Measurements from ENCODE around the gene UBR3.
"Not testable (repeated sequence)": the region's sequence is repeated elsewhere in the genome, so short reads cannot be mapped to it uniquely, and the experiment has no call there.

Gene UBR3

GRCh38 chr2:169838743-169839489 lies 11.7 kb downstream of the UBR3 start:
- H3K4me3 ChIP-seq (ENCODE audit: low read length), result no peak overlapping the region
- no peak overlapping the region for H3K27ac ChIP-seq (ENCODE audit: low read length)
- no peaks in the 10 kb centered on the region for H3K36me3 ChIP-seq (replicated peaks; ENCODE audit: low read depth, low read length)
- TF ChIP-seq CTCF (IDR thresholded peaks at IDR 0.05; ENCODE audit: low read depth, low read length) (no peak), EZH2phosphoT487 (IDR thresholded peaks at IDR 0.05; ENCODE audit: low read depth) (no peak)
- no peaks in the 10 kb centered on the region for H4K20me1 ChIP-seq (ENCODE audit: insufficient read depth, low read length)
- no peaks in the 10 kb centered on the region for H3K27me3 ChIP-seq (ENCODE audit: low read depth, low read length)
- H3K4me1 ChIP-seq (ENCODE audit: low read length), result no peaks in the 10 kb centered on the region
- no peak overlapping the region for H3K4me2 ChIP-seq (ENCODE audit: low read length)
- H2AFZ ChIP-seq (ENCODE audit: low read depth, low read length), result no peak overlapping the region
- H3K79me2 ChIP-seq (ENCODE audit: low read length), result peaks cover 27% of the 10 kb centered on the region
- no peak overlapping the region for H3K9ac ChIP-seq (ENCODE audit: low read length)
- no peaks in the 10 kb centered on the region for H3K9me3 ChIP-seq (ENCODE audit: insufficient read depth, low read length)

- TF ChIP-seq EZH2phosphoT487 (IDR thresholded peaks at IDR 0.05; ENCODE audit: low read depth), result no peak
- no peak for TF ChIP-seq CTCF (IDR thresholded peaks at IDR 0.05; ENCODE audit: low read depth, low read length)
- H3K27me3 ChIP-seq (ENCODE audit: low read depth, low read length), result no peaks in the 10 kb centered on the region
- no peak overlapping the region for H3K27ac ChIP-seq (ENCODE audit: low read length)
- no peak overlapping the region for H3K9ac ChIP-seq (ENCODE audit: low read length)
- H3K9me3 ChIP-seq (ENCODE audit: insufficient read depth, low read length), result no peaks in the 10 kb centered on the region
- H3K4me2 ChIP-seq (ENCODE audit: low read length), result no peak overlapping the region
- no peaks in the 10 kb centered on the region for H4K20me1 ChIP-seq (ENCODE audit: insufficient read depth, low read length)
- no peak overlapping the region for H3K4me3 ChIP-seq (ENCODE audit: low read length)
- H3K79me2 ChIP-seq (ENCODE audit: low read length), result peaks cover 25% of the 10 kb centered on the region
- no peaks in the 10 kb centered on the region for H3K4me1 ChIP-seq (ENCODE audit: low read length)
- H3K36me3 ChIP-seq (replicated peaks; ENCODE audit: low read depth, low read length), result no peaks in the 10 kb centered on the region
- H2AFZ ChIP-seq (ENCODE audit: low read depth, low read length), result no peak overlapping the region
Measured at GRCh38 chr2:169839954-169840746, 12.9 kb downstream of the UBR3 start.

- TF ChIP-seq CTCF (IDR thresholded peaks at IDR 0.05; ENCODE audit: low read depth, low read length) (no peak), EZH2phosphoT487 (IDR thresholded peaks at IDR 0.05; ENCODE audit: low read depth) (no peak)
- Histone ChIP-seq H3K79me2 (ENCODE audit: low read length) (peaks cover 25% of the 10 kb centered on the region), H2AFZ (ENCODE audit: low read depth, low read length) (no peak overlapping the region), H3K36me3 (replicated peaks; ENCODE audit: low read depth, low read length) (no peaks in the 10 kb centered on the region), H3K4me2 (ENCODE audit: low read length) (no peak overlapping the region), H3K27ac (ENCODE audit: low read length) (no peak overlapping the region), H3K27me3 (ENCODE audit: low read depth, low read length) (no peaks in the 10 kb centered on the region), H3K4me1 (ENCODE audit: low read length) (no peaks in the 10 kb centered on the region), H3K9ac (ENCODE audit: low read length) (no peak overlapping the region), H3K4me3 (ENCODE audit: low read length) (no peak overlapping the region), H4K20me1 (ENCODE audit: insufficient read depth, low read length) (no peaks in the 10 kb centered on the region), H3K9me3 (ENCODE audit: insufficient read depth, low read length) (no peaks in the 10 kb centered on the region)
Measured at GRCh38 chr2:169840747-169841142, 13.5 kb downstream of the UBR3 start.

GRCh38 chr2:169841625-169842024 lies 14.4 kb downstream of the UBR3 start:
- H3K27me3 ChIP-seq (ENCODE audit: low read depth, low read length); H3K27ac ChIP-seq (ENCODE audit: low read length); H3K36me3 ChIP-seq (replicated peaks; ENCODE audit: low read depth, low read length); H4K20me1 ChIP-seq (ENCODE audit: insufficient read depth, low read length); H3K4me3 ChIP-seq (ENCODE audit: low read length); H2AFZ ChIP-seq (ENCODE audit: low read depth, low read length); H3K9ac ChIP-seq (ENCODE audit: low read length); H3K4me2 ChIP-seq (ENCODE audit: low read length); H3K9me3 ChIP-seq (ENCODE audit: insufficient read depth, low read length); H3K4me1 ChIP-seq (ENCODE audit: low read length): not testable (repeated sequence)
- H3K79me2 ChIP-seq (ENCODE audit: low read length), result peaks cover 21% of the 10 kb centered on the region; the same call in 1 of the 2 replicates

Measured in OCI-LY3 (cell line).